Skeletal muscle tissue (tissue), 4 donors: ENCODE measurements around the gene PGM5. TPM values are rescaled to one million over a fixed set of nuclear protein-coding genes. Genes with fewer than 3 reads are reported as not detected.

ENCODE experiments used
- H3K27ac ChIP-seq: one replicate; pipeline ENCODE4 v1.7.0; 2013; ENCODE audit warnings: mild to moderate bottlenecking, low read depth, low read length, inconsistent platforms
- H3K27me3 ChIP-seq, 3 donors: one replicate each; pipeline ENCODE4 v1.7.0; 2013; ENCODE audit warnings: low read length in 3 of 3; ENCODE audit not compliant: control insufficient read depth in 3 of 3, insufficient read depth in 3 of 3
- H3K36me3 ChIP-seq, 3 donors: one replicate each; pipeline ENCODE4 v1.7.0; 2013; ENCODE audit warnings: low read length in 3 of 3; ENCODE audit not compliant: control insufficient read depth in 3 of 3, insufficient read depth in 3 of 3
- H3K4me1 ChIP-seq, 3 donors: one replicate each; pipeline ENCODE4 v1.7.0; 2013; ENCODE audit warnings: low read length in 3 of 3, mild to moderate bottlenecking in 3 of 3; ENCODE audit not compliant: control insufficient read depth in 3 of 3, insufficient read depth in 3 of 3
- H3K4me3 ChIP-seq, 3 donors: one replicate each; pipeline ENCODE4 v1.7.0; 2013; ENCODE audit warnings: low read length in 3 of 3
- H3K9ac ChIP-seq, 3 donors: one replicate each; pipeline ENCODE4 v1.7.0; 2013; ENCODE audit warnings: low read length in 3 of 3, mild to moderate bottlenecking in 3 of 3, moderate library complexity in 2 of 3, low read depth in 1 of 3
- H3K9me3 ChIP-seq, 3 donors: one replicate each; pipeline ENCODE4 v1.7.0; 2013; ENCODE audit warnings: low read length in 3 of 3; ENCODE audit not compliant: control insufficient read depth in 3 of 3
- total RNA-seq: library from RNA; depleted of rRNA; stranded (reverse); fragments of >200 nt; gene quantifications from one replicate; pipeline ENCODE4 v1.2.3, GENCODE V29; 2014
- donor health status: Osteomylitis.

Gene PGM5
- total RNA-seq, 1 donor from 2014 or later: 69.4 TPM

GRCh38 chr9:68540712-68541535, 184.5 kb downstream of the PGM5 start, which contains the start of gene TMEM252:
TMEM252 (minus strand) TSS chr9:68540883; CDS start chr9:68540814, 69 bp downstream.
- no peak within 1 kb of the TSS for H3K4me3 ChIP-seq
- H3K4me1 ChIP-seq: peaks cover 0 to 22% (median 18%) of the 10 kb centered on the region in 3 donors
- H3K9ac ChIP-seq: no peak within 1 kb of the TSS
- H3K27me3 ChIP-seq: no peaks in the 10 kb centered on the region
- H3K27ac ChIP-seq: no peak within 1 kb of the TSS
- no peaks in the 10 kb centered on the region for H3K9me3 ChIP-seq
- no peaks in the 10 kb centered on the region for H3K36me3 ChIP-seq

- no peaks in the 10 kb centered on the region for H3K27me3 ChIP-seq
- H3K9me3 ChIP-seq: no peaks in the 10 kb centered on the region
- H3K36me3 ChIP-seq: no peaks in the 10 kb centered on the region
- no peak overlapping the region for H3K27ac ChIP-seq
- no peak overlapping the region for H3K4me3 ChIP-seq
- H3K4me1 ChIP-seq: peaks cover 0 to 21% (median 18%) of the 10 kb centered on the region in 3 donors
- no peak overlapping the region for H3K9ac ChIP-seq
Observed at GRCh38 chr9:68541568-68541967, 185.2 kb downstream of the PGM5 start.

GRCh38 chr9:68545033-68545705, 188.8 kb downstream of the PGM5 start:
- H3K4me3 ChIP-seq: no peak overlapping the region
- H3K9ac ChIP-seq: no peak overlapping the region
- H3K36me3 ChIP-seq: no peaks in the 10 kb centered on the region
- H3K9me3 ChIP-seq: no peaks in the 10 kb centered on the region
- H3K4me1 ChIP-seq: peaks cover 0 to 4% (median 4%) of the 10 kb centered on the region in 3 donors
- H3K27ac ChIP-seq: no peak overlapping the region
- H3K27me3 ChIP-seq: no peaks in the 10 kb centered on the region

- no peaks in the 10 kb centered on the region for H3K27me3 ChIP-seq
- no peaks in the 10 kb centered on the region for H3K9me3 ChIP-seq
- H3K4me1 ChIP-seq: peaks cover 0 to 4% (median 4%) of the 10 kb centered on the region in 3 donors
- H3K4me3 ChIP-seq: no peak overlapping the region
- H3K9ac ChIP-seq: no peak overlapping the region
- H3K27ac ChIP-seq: peak overlapping the region; percentile 41
- H3K36me3 ChIP-seq: no peaks in the 10 kb centered on the region
Observed at GRCh38 chr9:68546596-68547390, 190.4 kb downstream of the PGM5 start.

- peaks cover 0 to 4% (median 4%) of the 10 kb centered on the region in 3 donors for H3K4me1 ChIP-seq
- no peaks in the 10 kb centered on the region for H3K36me3 ChIP-seq
- no peaks in the 10 kb centered on the region for H3K27me3 ChIP-seq
- no peak overlapping the region for H3K9ac ChIP-seq
- no peak overlapping the region for H3K4me3 ChIP-seq
- peak overlapping the region; percentile 41 for H3K27ac ChIP-seq
- no peaks in the 10 kb centered on the region for H3K9me3 ChIP-seq
Observed at GRCh38 chr9:68547417-68547816, 191.0 kb downstream of the PGM5 start.

- Histone ChIP-seq H3K36me3 (no peaks in the 10 kb centered on the region), H3K4me3 (no peak overlapping the region), H3K4me1 (peaks cover 0 to 4% (median 4%) of the 10 kb centered on the region in 3 donors), H3K27ac (peak overlapping the region; percentile 41), H3K9ac (no peak overlapping the region), H3K9me3 (no peaks in the 10 kb centered on the region), H3K27me3 (no peaks in the 10 kb centered on the region)
Observed at GRCh38 chr9:68548241-68548640, 191.8 kb downstream of the PGM5 start.

GRCh38 chr9:68551191-68551590, 194.8 kb downstream of the PGM5 start:
- Histone ChIP-seq H3K9ac (no peak overlapping the region), H3K4me1 (peaks cover 0 to 4% (median 4%) of the 10 kb centered on the region in 3 donors), H3K36me3 (no peaks in the 10 kb centered on the region), H3K27ac (no peak overlapping the region), H3K9me3 (no peaks in the 10 kb centered on the region), H3K27me3 (no peaks in the 10 kb centered on the region), H3K4me3 (no peak overlapping the region)

- Histone ChIP-seq H3K27me3 (no peaks in the 10 kb centered on the region), H3K4me1 (no peaks in the 10 kb centered on the region), H3K27ac (no peak overlapping the region), H3K36me3 (no peaks in the 10 kb centered on the region), H3K9ac (no peak overlapping the region), H3K4me3 (no peak overlapping the region), H3K9me3 (no peaks in the 10 kb centered on the region)
Observed at GRCh38 chr9:68552700-68553476, 196.5 kb downstream of the PGM5 start.

- H3K9me3 ChIP-seq: no peaks in the 10 kb centered on the region
- H3K27me3 ChIP-seq: no peaks in the 10 kb centered on the region
- H3K36me3 ChIP-seq: no peaks in the 10 kb centered on the region
- H3K27ac ChIP-seq: no peak overlapping the region
- H3K4me1 ChIP-seq: peaks cover 4 to 10% (median 6%) of the 10 kb centered on the region in 3 donors
- no peak overlapping the region for H3K4me3 ChIP-seq
- no peak overlapping the region for H3K9ac ChIP-seq
Observed at GRCh38 chr9:68555437-68556150, 199.2 kb downstream of the PGM5 start.
